ENCODE measurements around the gene RTCA.
"Not testable (repeated sequence)": the region's sequence is repeated elsewhere in the genome, so short reads cannot be mapped to it uniquely, and the experiment has no call there.

The RTCA gene

DNA sequence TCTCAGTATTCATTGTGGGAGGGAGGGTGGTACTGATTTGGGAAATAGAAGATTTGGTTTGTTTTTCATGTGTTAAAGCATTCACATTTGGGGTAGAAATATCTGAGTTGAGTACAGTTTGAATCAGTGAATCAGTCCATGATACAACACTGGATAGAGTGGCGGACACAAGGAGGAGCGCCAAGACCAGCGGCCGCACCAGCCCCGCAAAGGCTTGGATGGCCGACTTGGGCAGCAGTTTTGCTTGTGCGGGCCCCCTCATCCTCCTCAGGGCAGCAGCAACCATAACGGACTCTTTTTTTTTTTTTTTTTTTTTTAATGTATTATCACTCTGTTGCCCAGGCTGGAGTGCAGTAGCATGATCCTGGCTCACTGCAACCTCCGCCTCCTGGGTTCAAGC lies 66.3 kb downstream of the RTCA start:
- DNase-seq (ENCODE audit: low read depth): no peak
- TF ChIP-seq CTCF (IDR thresholded peaks at IDR 0.05; ENCODE audit: low read depth, low read length, missing control alignments): no peak

DNA sequence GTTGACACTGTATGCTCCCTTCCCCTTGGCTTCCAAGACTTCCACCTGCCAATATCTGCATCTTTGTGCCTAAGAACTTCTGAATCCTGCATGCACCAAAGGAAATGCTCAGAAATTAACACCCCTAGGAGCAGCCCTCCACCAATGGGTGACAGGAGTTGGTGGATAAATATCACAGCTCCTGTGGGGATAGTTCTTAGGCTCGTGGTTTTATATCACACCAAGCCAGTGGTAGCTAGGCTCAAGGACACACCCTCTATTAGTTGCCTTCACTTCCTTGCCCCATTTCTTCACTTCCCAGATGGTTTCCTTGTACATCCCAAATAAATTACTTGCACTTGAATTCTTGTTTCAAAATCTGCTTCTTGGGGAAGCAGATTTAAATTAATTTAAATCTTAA lies 69.4 kb downstream of the RTCA start:
- H3K4me3 ChIP-seq (ENCODE audit: low read depth, low read length): no peak overlapping the region
- no peak for DNase-seq (ENCODE audit: low read depth)
- no peak for TF ChIP-seq CTCF (IDR thresholded peaks at IDR 0.05; ENCODE audit: low read depth, low read length, missing control alignments)

More for the DNA sequence above, 66.3 kb downstream of the RTCA start:
- H3K4me3 ChIP-seq (ENCODE audit: low read depth, low read length): no peak overlapping the region

DNA sequence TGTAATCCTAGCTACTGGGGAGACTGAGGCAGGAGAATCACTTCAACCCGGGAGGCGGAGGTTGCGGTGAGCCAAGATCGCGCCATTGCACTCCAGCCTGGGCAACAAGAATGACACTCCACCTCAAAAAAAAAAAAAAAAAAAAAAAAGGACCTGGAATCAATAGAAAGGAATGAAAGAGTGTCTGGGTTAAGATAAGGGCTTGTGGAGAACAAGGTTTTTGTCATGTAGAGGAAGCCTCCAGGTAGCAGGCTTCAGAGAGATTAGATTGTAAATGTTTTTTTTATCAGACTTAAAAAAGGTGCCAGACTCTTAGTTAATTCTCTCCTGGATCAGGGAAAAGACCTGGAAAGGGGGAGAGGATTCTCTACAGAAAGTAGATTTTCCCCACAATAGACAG lies 71.9 kb downstream of the RTCA start:
- not testable (repeated sequence) for H3K4me3 ChIP-seq (ENCODE audit: low read depth, low read length); DNase-seq (ENCODE audit: low read depth)

GRCh38 chr1:100339735-100340134 lies 73.7 kb downstream of the RTCA start:
- not testable (repeated sequence) for H3K4me3 ChIP-seq (ENCODE audit: low read depth, low read length); DNase-seq (ENCODE audit: low read depth)

DNA sequence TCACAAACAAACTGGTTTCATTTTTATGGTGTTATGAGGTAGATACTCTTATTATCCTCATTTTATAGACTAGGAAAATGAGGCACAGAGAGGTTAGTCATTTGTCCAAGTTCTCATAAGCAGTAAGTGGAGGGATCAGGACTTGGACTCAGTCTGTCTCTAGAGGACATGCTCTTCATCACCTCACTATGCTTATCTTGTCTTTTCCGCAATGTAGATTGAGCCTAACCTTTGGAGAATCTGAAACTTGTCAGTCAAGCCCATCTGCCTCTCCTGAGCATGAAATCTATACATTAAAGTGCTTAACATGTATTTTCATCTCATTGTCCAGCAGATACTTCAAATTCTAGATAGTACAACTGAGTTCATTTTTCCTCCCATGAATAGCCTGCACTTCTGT lies 74.5 kb downstream of the RTCA start:
- no peak overlapping the region for H3K4me3 ChIP-seq (ENCODE audit: low read depth, low read length)
- no peak for DNase-seq (ENCODE audit: low read depth)
- TF ChIP-seq CTCF (IDR thresholded peaks at IDR 0.05; ENCODE audit: low read depth, low read length, missing control alignments): no peak

GRCh38 chr1:100342348-100342747 lies 76.3 kb downstream of the RTCA start:
- H3K4me3 ChIP-seq (ENCODE audit: low read depth, low read length): no peak overlapping the region
- no peak for TF ChIP-seq CTCF (IDR thresholded peaks at IDR 0.05; ENCODE audit: low read depth, low read length, missing control alignments)
- no peak for DNase-seq (ENCODE audit: low read depth)
